Thoracic aorta (tissue), 2 donors: ENCODE data around the gene ADRA2C. TPM values are rescaled to one million over a fixed set of nuclear protein-coding genes. Genes with fewer than 3 reads are reported as not detected.

Experiments
- ATAC-seq: fragments of 150-250 bp; one replicate; pipeline ENCODE4 v1.8.0; 2017; ENCODE audit warnings: low read depth; ENCODE audit not compliant: insufficient number of reproducible peaks, low FRiP score
- DNase-seq: peaks from one replicate; pipeline ENCODE4 v3.0.0-alpha.2; 2020; ENCODE audit warnings: low spot score
- H3K27ac ChIP-seq, 2 donors: fragments of 200-600 bp; sonication (generic); 1 replicate in 1 of 2; 2 replicates in 1 of 2; pipeline ENCODE4 v1.5.1; 2016; ENCODE audit warnings: mild to moderate bottlenecking in 2 of 2, moderate library complexity in 2 of 2
- H3K27me3 ChIP-seq: fragments of 200-600 bp; sonication (generic); replicated peaks from 2 replicates; pipeline ENCODE4 v1.6.0; 2016; ENCODE audit warnings: mild to moderate bottlenecking; ENCODE audit not compliant: insufficient read depth
- H3K36me3 ChIP-seq: fragments of 200-600 bp; sonication (generic); one replicate; pipeline ENCODE4 v1.5.1; 2016
- H3K4me1 ChIP-seq, 2 donors: fragments of 200-600 bp; sonication (generic); 1 replicate in 1 of 2; 2 replicates in 1 of 2; pipeline versions ENCODE4 v1.5.1 to v1.6.0; 2016; ENCODE audit warnings: low read depth in 2 of 2, mild to moderate bottlenecking in 1 of 2; ENCODE audit not compliant: control insufficient read depth in 1 of 2
- H3K4me3 ChIP-seq: fragments of 200-600 bp; sonication (generic); 2 replicates; pipeline ENCODE4 v1.5.1; 2016; ENCODE audit warnings: mild to moderate bottlenecking
- H3K9me3 ChIP-seq: fragments of 200-600 bp; sonication (generic); 2 replicates; pipeline ENCODE4 v1.5.1; 2016
- CTCF ChIP-seq: fragments of 200-600 bp; sonication (generic); IDR thresholded peaks from one replicate; pipeline ENCODE4 v1.5.1; 2019; ENCODE audit warnings: antibody characterized with exemption
- total RNA-seq, 2 donors: library from RNA; depleted of rRNA; stranded (reverse); fragments of >200 nt; gene quantifications; one replicate each; pipeline versions ENCODE4 v1.1.0 to v1.2.3, GENCODE V29; 2016

ADRA2C gene
- total RNA-seq, 2 donors from 2014 or later, result 105 to 232 TPM

DNA sequence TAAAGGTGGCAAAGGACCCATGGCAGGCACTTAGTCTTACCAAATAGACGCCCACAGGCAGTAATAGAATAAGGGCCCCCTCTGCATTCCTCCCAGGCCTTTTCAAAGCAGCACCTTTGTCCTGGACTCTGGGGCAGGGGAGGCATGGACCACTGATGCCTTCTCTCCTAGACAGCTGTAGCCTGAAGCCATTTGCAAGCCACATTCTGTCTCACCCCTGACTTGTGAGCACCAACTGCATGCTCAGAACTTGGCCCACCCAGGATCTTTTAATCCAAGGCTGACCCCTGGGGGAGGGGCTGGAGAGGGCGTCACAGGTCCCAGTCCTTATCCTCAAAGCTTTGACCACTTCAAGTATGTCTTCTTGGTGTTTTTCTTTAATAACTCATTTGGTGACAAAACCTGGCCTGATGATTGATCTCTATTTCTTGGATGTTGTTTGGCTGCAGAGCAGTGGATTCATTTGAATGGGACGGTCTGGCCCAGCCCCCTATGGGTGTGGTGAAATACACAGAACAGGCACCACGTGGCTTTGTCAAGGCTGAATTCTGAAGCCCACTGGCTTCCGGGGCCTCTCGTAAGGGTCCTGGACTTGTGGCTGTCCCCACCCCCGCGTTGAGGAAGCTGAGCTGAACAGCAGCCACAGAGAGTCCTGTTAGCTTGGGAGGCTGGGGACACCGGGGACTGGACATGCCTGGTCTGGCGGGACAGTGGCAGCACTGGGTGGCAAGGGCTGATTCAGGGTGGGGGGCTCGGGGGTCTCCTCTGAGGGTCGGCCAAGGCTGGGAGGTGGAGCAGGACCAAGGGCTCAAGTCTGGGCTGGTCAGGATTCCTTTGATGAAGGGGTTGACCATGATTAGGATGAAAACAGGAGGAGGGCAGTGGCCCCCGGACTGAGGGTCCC, 36.6 kb downstream of the ADRA2C start:
- Histone ChIP-seq H3K27ac (no peak overlapping the region), H3K9me3 (no peaks in the 10 kb centered on the region), H3K36me3 (no peaks in the 10 kb centered on the region), H3K4me1 (no peaks in the 10 kb centered on the region), H3K4me3 (no peak overlapping the region), H3K27me3 (peaks cover 4% of the 10 kb centered on the region)
- no peak for DNase-seq
- ATAC-seq, result no peak
- TF ChIP-seq CTCF, result no peak

- DNase-seq, result no peak
- Histone ChIP-seq H3K4me3 (no peak overlapping the region), H3K27ac (no peak overlapping the region), H3K27me3 (peaks cover 4% of the 10 kb centered on the region), H3K4me1 (no peaks in the 10 kb centered on the region), H3K36me3 (no peaks in the 10 kb centered on the region), H3K9me3 (no peaks in the 10 kb centered on the region)
- TF ChIP-seq CTCF, result no peak
- no peak for ATAC-seq
These were observed 37.3 kb downstream of the ADRA2C start for GRCh38 chr4:3803475-3803847.

DNA sequence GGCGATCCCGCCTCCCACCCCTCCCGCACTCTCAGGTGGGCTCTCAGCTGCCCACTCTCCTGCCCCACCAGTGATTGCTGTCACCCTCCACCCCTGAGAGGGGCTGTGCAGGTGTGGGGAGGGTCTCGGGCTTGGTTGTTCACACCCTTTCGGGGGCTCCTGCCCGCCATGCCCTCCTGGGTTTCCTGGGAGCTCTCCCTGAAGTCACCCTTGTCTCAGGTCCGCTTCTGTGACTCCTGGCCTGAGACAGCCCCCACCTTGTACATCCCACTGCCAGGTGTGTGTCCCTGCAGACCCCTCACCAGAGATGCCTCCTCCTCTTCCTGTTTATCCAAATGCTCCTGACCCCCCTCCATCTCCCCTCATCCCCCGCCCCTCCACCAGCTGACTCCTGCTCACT, 37.8 kb downstream of the ADRA2C start:
- Histone ChIP-seq H3K27me3 (peaks cover 4% of the 10 kb centered on the region), H3K4me3 (no peak overlapping the region), H3K4me1 (no peaks in the 10 kb centered on the region), H3K27ac (no peak overlapping the region), H3K36me3 (no peaks in the 10 kb centered on the region), H3K9me3 (no peaks in the 10 kb centered on the region)
- DNase-seq (no peak), ATAC-seq (no peak)
- no peak for TF ChIP-seq CTCF

DNA sequence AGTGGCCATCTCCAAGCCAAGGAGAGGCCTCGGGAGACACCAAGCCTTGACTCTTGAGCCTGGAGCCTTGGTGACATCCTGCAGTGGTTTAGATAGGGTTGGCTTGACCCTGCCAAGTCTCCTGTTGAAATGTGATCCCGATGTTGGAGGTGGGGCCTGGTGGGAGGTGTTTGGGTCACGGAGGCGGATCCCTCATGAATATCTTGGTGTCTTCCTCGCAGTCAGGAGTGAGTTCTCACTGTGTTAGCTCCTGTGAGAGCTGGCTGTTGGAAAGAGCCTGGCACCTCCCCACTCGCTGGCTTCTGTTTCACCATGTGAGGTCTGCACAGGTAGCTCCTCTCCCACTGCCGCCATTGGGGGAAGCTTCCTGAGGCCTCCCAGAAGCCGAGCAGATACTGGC, 38.8 kb downstream of the ADRA2C start:
- TF ChIP-seq CTCF, result no peak
- Histone ChIP-seq H3K27ac (no peak overlapping the region), H3K27me3 (peaks cover 4% of the 10 kb centered on the region), H3K4me1 (no peaks in the 10 kb centered on the region), H3K9me3 (no peaks in the 10 kb centered on the region), H3K4me3 (no peak overlapping the region), H3K36me3 (no peaks in the 10 kb centered on the region)
- DNase-seq, result no peak
- ATAC-seq, result no peak

- Histone ChIP-seq H3K4me3 (no peak overlapping the region), H3K27ac (no peak overlapping the region), H3K36me3 (no peaks in the 10 kb centered on the region), H3K9me3 (no peaks in the 10 kb centered on the region), H3K4me1 (no peaks in the 10 kb centered on the region), H3K27me3 (peaks cover 4% of the 10 kb centered on the region)
- ATAC-seq, result no peak
- no peak for DNase-seq
- no peak for TF ChIP-seq CTCF
These were observed 39.5 kb downstream of the ADRA2C start for GRCh38 chr4:3805731-3806130.
